Aorta (tissue), 5 donors: ENCODE results near the gene TMEM221. TPM values are rescaled to one million over a fixed set of nuclear protein-coding genes. Genes with fewer than 3 reads are reported as not detected.

Experiments used
- ATAC-seq: fragments of 200-7000 bp; cut with Tn5 transposase; one replicate; pipeline ENCODE4 v1.9.1; 2022; ENCODE audit warnings: moderate library complexity; ENCODE audit not compliant: low FRiP score
- DNase-seq, 2 donors: peaks; one replicate each; pipeline ENCODE4 v3.0.0-alpha.2; 2020
- H3K27ac ChIP-seq, 2 donors: one replicate each; pipeline ENCODE4 v1.5.1; 2013; ENCODE audit warnings: low read length in 2 of 2, mild to moderate bottlenecking in 2 of 2, moderate library complexity in 2 of 2, control low read depth in 1 of 2, inconsistent platforms in 1 of 2, low read depth in 1 of 2
- H3K27me3 ChIP-seq, 2 donors: one replicate each; pipeline ENCODE4 v1.6.1; 2013; ENCODE audit warnings: control low read depth in 1 of 2, low read length in 1 of 2, mild to moderate bottlenecking in 1 of 2, moderate library complexity in 1 of 2; ENCODE audit not compliant: insufficient read depth in 2 of 2, control insufficient read depth in 1 of 2
- H3K36me3 ChIP-seq, 2 donors: one replicate each; pipeline ENCODE4 v1.6.1; 2013; ENCODE audit warnings: control low read depth in 1 of 2, low read length in 1 of 2, mild to moderate bottlenecking in 1 of 2; ENCODE audit not compliant: insufficient read depth in 2 of 2, control insufficient read depth in 1 of 2
- H3K4me1 ChIP-seq, 2 donors: one replicate each; pipeline ENCODE4 v1.6.1; 2013; ENCODE audit warnings: low read length in 2 of 2, control low read depth in 1 of 2, mild to moderate bottlenecking in 1 of 2, moderate library complexity in 1 of 2; ENCODE audit not compliant: insufficient read depth in 2 of 2, control insufficient read depth in 1 of 2
- H3K4me3 ChIP-seq, 2 donors: one replicate each; pipeline ENCODE4 v1.5.1; 2013; ENCODE audit warnings: low read length in 2 of 2, control low read depth in 1 of 2, mild to moderate bottlenecking in 1 of 2
- H3K9me3 ChIP-seq: one replicate; pipeline ENCODE4 v1.6.1; 2013; ENCODE audit warnings: mild to moderate bottlenecking, low read length; ENCODE audit not compliant: control insufficient read depth
- WGBS, 2 donors: extraction: QIAGEN DNeasy Blood & Tissue Kit; methylation state at CpG; one replicate each; pipeline ENCODE4 v1.1.7; 2013; 5-methylcytosine and 5-hydroxymethylcytosine counted together
- intact Hi-C, 2 donors: fragments of 100-400 bp; cut with DNase I; formaldehyde crosslinking; loops; one replicate each; pipeline versions ENCODE4 v1.14.2 to v1.15.0; 2022
- polyA plus RNA-seq, 2 donors: library from polyadenylated mRNA; stranded (reverse); fragments of 200-250 nt; gene quantifications; one replicate each; pipeline ENCODE4 v1.2.3, GENCODE V29; 2013
- total RNA-seq, 2 donors: library from RNA; stranded (reverse); fragmentation: NEBNext Ultra II Directional; extraction: Animal tissue kit (Norgen Biotek cat#: 25700); gene quantifications; one replicate each; pipeline ENCODE4 v1.2.1, GENCODE V29; 2021
- donor health status: healthy with polysubstance abuse.
- donor health status: Bipolar disorder and iron deficiency.
- donor health status: DM: no; HTN: no; CAD: no.
- donor health status: DM: no; HTN: no; CAD: no.
- donor health status: DM: yes; HTN: yes; CAD: no.

The TMEM221 gene
- total and polyA plus RNA-seq, 4 donors = 0.30 to 0.38 TPM; not detected in 2

- Histone ChIP-seq H3K4me3 (no peak overlapping the region), H3K36me3 (no peaks in the 10 kb centered on the region), H3K4me1 (no peaks in the 10 kb centered on the region), H3K27me3 (no peaks in the 10 kb centered on the region), H3K27ac (no peak overlapping the region), H3K9me3 (no peaks in the 10 kb centered on the region)
- intact Hi-C loops = no loop called here
- DNase-seq (no peak), ATAC-seq (no peak)
- 96 to 97% methylated on average over 25 of the region's 25 CpGs for WGBS, 2 donors
Observed at GRCh38 chr19:17436094-17436873, 12.2 kb downstream of the TMEM221 start.

- ATAC-seq (no peak), DNase-seq (no peak)
- no peak overlapping the region for H3K4me3 ChIP-seq
- no peak overlapping the region for H3K27ac ChIP-seq
- H3K9me3 ChIP-seq = no peaks in the 10 kb centered on the region
- no peaks in the 10 kb centered on the region for H3K36me3 ChIP-seq
- H3K27me3 ChIP-seq = no peaks in the 10 kb centered on the region
- WGBS, 2 donors = 87 to 91% methylated on average over 7 of the region's 7 CpGs
- no peaks in the 10 kb centered on the region for H3K4me1 ChIP-seq
- intact Hi-C loops = no loop called here
Observed at GRCh38 chr19:17435218-17435617, 13.2 kb downstream of the TMEM221 start.

- H3K36me3 ChIP-seq = no peaks in the 10 kb centered on the region
- no peaks in the 10 kb centered on the region for H3K4me1 ChIP-seq
- intact Hi-C loops = no loop called here
- DNase-seq (no peak), ATAC-seq (no peak)
- H3K27ac ChIP-seq = no peak overlapping the region
- 91 to 92% methylated on average over 7 of the region's 7 CpGs for WGBS, 2 donors
- H3K4me3 ChIP-seq = no peak overlapping the region
- no peaks in the 10 kb centered on the region for H3K9me3 ChIP-seq
- H3K27me3 ChIP-seq = no peaks in the 10 kb centered on the region
Observed at GRCh38 chr19:17431417-17431816, 17.1 kb downstream of the TMEM221 start.

GRCh38 chr19:17429641-17430113 lies 18.8 kb downstream of the TMEM221 start:
- DNase-seq (no peak), ATAC-seq (no peak)
- Histone ChIP-seq H3K36me3 (no peaks in the 10 kb centered on the region), H3K4me1 (no peaks in the 10 kb centered on the region), H3K27ac (no peak overlapping the region), H3K27me3 (no peaks in the 10 kb centered on the region), H3K9me3 (no peaks in the 10 kb centered on the region), H3K4me3 (no peak overlapping the region)
- intact Hi-C loops = no loop called here
- 75 to 76% methylated on average over 17 of the region's 17 CpGs for WGBS, 2 donors

GRCh38 chr19:17424743-17425365 lies 23.6 kb downstream of the TMEM221 start:
- WGBS, 2 donors = 19 to 22% methylated on average over 27 of the region's 27 CpGs
- no peak overlapping the region for H3K27ac ChIP-seq
- peak; percentile 15 for ATAC-seq
- H3K4me3 ChIP-seq = no peak overlapping the region
- no peaks in the 10 kb centered on the region for H3K9me3 ChIP-seq
- no peaks in the 10 kb centered on the region for H3K27me3 ChIP-seq
- intact Hi-C loops = no loop called here
- no peaks in the 10 kb centered on the region for H3K4me1 ChIP-seq
- H3K36me3 ChIP-seq = no peaks in the 10 kb centered on the region
- peak in 1 of 2 donors; percentile 79 for DNase-seq

- Histone ChIP-seq H3K4me3 (no peak overlapping the region), H3K4me1 (no peaks in the 10 kb centered on the region), H3K36me3 (no peaks in the 10 kb centered on the region), H3K27ac (no peak overlapping the region), H3K27me3 (no peaks in the 10 kb centered on the region), H3K9me3 (no peaks in the 10 kb centered on the region)
- 92 to 93% methylated on average over 20 of the region's 20 CpGs for WGBS, 2 donors
- no peak for DNase-seq
- intact Hi-C loops = no loop called here
- ATAC-seq = no peak
Observed at GRCh38 chr19:17423429-17424208, 24.8 kb downstream of the TMEM221 start.

GRCh38 chr19:17421942-17422341 lies 26.5 kb downstream of the TMEM221 start:
- Histone ChIP-seq H3K27ac (no peak overlapping the region), H3K4me1 (no peaks in the 10 kb centered on the region)
- intact Hi-C loops = no loop called here

GRCh38 chr19:17420475-17420924 lies 28.0 kb downstream of the TMEM221 start:
- intact Hi-C loops = no loop called here
- no peaks in the 10 kb centered on the region for H3K36me3 ChIP-seq
- WGBS, 2 donors = 2 to 3% methylated on average over 25 of the region's 25 CpGs
- peak; percentile 78 to 81 for DNase-seq
- H3K4me1 ChIP-seq = no peaks in the 10 kb centered on the region
- H3K4me3 ChIP-seq = peak overlapping the region; percentile 29 to 56
- H3K27ac ChIP-seq = no peak overlapping the region
- ATAC-seq = peak; percentile 27
- H3K27me3 ChIP-seq = no peaks in the 10 kb centered on the region
- no peaks in the 10 kb centered on the region for H3K9me3 ChIP-seq

More at GRCh38 chr19:17421942-17422341, 26.5 kb downstream of the TMEM221 start:
- Histone ChIP-seq H3K27me3 (no peaks in the 10 kb centered on the region), H3K36me3 (no peaks in the 10 kb centered on the region), H3K4me3 (no peak overlapping the region), H3K9me3 (no peaks in the 10 kb centered on the region)
- 97 to 99% methylated on average over 4 of the region's 4 CpGs for WGBS, 2 donors
- ATAC-seq (no peak), DNase-seq (no peak)
